ENCODE results near the gene GABRB2.

- no peak for TF ChIP-seq POLR2AphosphoS5 (IDR thresholded peaks at IDR 0.05; ENCODE audit: low read depth, low read length)
- TF ChIP-seq TAF1 (IDR thresholded peaks at IDR 0.05; ENCODE audit: borderline replicate concordance, insufficient read depth, low read length) = no peak
These were observed at the start of gene GABRB2 for GRCh38 chr5:161546470-161547301.

All from PFSK-1 (cell line).